Breast epithelium (tissue), 3 donors: ENCODE data around the gene PRKCG.

Experiments used
- POLR2A ChIP-seq: fragments of 450-650 bp; IDR thresholded peaks from one replicate; pipeline ENCODE4 v1.6.1; 2016; ENCODE audit warnings: antibody characterized with exemption, mild to moderate bottlenecking, moderate library complexity
- POLR2AphosphoS5 ChIP-seq, 3 donors: sonication (generic); formaldehyde crosslinking; IDR thresholded peaks; one replicate each; pipeline ENCODE4 v1.6.1; 2017; ENCODE audit warnings: antibody characterized with exemption in 3 of 3
- TF ChIP-seq, protein P1 (sequence below), 3 donors: fragments of 450-650 bp; IDR thresholded peaks; one replicate each; pipeline ENCODE4 v1.5.1; 2016 to 2017; ENCODE audit warnings: antibody characterized with exemption in 3 of 3, mild to moderate bottlenecking in 3 of 3, moderate library complexity in 3 of 3

DNA sequence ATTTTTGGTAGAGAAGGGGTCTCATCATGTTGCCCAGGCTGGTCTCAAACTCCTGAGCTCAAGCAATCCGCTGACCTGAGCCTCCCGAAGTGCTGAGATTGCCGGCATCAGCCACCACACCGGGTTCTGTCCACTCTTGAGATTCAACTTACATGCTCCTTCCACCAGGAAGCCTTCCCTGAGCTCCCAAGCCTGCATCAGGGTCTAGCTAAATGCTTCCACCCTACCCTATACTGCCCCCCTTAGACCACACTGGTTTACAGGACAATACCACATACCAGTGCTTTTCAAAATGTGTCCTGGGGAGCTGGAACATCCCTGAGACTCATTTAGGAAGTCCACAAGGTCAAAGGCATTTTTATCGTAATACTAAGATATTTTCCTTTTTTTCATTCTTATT is 65.6 kb downstream of the PRKCG start:
- TF ChIP-seq, protein P1, sequence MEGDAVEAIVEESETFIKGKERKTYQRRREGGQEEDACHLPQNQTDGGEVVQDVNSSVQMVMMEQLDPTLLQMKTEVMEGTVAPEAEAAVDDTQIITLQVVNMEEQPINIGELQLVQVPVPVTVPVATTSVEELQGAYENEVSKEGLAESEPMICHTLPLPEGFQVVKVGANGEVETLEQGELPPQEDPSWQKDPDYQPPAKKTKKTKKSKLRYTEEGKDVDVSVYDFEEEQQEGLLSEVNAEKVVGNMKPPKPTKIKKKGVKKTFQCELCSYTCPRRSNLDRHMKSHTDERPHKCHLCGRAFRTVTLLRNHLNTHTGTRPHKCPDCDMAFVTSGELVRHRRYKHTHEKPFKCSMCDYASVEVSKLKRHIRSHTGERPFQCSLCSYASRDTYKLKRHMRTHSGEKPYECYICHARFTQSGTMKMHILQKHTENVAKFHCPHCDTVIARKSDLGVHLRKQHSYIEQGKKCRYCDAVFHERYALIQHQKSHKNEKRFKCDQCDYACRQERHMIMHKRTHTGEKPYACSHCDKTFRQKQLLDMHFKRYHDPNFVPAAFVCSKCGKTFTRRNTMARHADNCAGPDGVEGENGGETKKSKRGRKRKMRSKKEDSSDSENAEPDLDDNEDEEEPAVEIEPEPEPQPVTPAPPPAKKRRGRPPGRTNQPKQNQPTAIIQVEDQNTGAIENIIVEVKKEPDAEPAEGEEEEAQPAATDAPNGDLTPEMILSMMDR (IDR thresholded peaks at IDR 0.05), result no peak
- no peak for TF ChIP-seq POLR2AphosphoS5 (IDR thresholded peaks at IDR 0.05)
- no peak for TF ChIP-seq POLR2A
